ENCODE results near the gene MIOS.
A peak's percentile ranks its signal among the peaks of the same experiment; 100 is the strongest.
"Not testable (repeated sequence)": the region's sequence is repeated elsewhere in the genome, so short reads cannot be mapped to it uniquely, and the experiment has no call there.

Gene MIOS

DNA sequence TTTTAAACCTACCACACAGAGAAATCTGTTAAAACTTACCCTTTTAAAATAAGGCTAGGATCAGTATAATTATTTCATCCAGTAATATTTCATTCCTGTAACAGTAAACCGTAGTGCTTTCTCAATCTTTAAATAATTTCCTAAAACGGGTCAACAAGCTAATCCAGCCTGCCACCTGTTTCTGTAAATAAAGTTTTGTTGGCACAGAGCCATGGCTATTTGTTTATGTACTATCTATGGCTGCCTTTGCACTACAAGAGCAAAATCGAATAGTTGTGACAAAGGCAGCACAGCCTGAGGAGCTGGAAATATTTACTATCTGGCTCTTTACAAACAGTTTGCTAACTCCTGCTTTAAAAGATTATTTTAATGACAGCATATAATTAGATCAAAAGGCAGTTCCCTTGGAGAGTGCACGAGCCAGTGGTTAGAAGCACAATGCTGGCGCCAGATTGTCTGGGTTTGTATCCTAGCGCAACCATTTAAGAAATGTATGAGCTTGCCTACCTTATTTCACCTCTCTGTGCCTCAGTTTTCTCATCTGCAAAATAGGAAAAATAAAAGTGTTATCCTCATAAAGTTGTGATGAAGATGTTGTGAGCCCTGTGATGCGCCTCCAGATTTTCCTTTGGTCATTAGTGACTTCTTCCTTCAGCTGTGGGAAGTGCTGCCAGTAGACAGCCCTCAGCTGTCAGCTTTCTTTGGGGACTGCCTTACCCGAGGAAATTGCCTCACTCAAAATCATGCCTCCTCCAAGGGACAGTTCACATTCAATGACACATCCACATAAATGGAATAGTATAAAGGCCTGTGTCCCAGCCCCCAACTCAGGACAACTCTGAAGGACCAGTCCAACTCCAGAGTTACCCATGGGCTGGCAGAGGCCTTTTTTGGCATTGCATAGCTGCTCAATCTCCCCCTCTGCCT lies 11.8 kb upstream of the MIOS start:
- no peak for DNase-seq

DNA sequence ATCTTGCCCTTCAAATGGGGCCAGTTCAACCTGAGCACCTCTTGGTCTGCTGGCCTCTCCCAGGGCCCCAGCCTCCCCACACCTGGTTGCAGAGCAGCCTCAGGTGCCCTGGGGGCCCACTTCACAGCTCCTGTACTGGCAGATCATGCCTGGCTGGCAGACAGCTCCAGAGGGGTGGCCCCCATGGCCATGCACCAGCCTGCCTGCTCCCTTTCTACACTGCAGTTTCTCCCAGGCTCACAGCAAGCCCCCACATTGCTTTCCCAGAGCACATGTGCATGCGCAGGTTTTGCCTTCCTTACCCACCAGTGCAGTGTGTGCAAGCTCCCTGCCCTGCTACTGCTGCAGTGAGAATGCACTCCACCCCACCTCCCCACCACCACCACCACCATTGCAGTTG lies 9.8 kb upstream of the MIOS start:
- no peak for DNase-seq

DNA sequence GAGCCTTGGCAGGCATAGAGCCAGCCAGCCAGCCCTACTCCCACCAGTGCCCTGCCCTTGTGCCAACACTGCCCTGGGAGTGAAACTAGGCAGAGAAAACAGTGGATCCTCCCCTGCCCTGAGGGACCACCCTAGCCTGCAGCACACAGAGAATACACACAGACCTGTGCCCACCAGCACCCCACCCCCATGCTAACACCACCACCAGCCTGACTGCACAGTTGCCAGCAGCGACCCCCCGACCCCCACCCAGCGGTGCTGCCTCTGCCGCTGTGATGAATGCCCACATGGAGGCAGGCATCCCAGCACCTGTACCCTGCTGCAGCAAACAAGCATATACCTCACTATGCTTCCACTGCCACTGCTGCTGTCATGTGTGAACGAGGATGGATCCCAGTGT lies 9.4 kb upstream of the MIOS start:
- DNase-seq = no peak

DNA sequence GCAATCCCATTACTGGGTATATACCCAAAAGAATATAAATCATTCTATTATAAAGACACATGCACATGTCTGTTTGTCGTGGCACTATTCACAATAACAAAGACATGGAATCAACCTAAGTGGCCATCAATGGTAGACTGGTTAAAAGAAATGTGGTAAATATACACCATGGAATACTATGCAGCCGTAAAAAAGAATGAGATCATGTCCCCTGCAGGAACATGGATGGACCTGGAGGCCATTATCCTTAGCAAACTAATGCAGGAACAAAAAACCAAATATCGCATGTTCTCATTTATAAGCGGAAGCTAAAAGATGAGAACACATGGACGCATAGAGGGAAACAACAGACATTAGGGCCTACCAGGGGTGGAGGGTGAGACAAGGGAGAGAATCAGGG lies 5.1 kb upstream of the MIOS start:
- not testable (repeated sequence) for DNase-seq

DNA sequence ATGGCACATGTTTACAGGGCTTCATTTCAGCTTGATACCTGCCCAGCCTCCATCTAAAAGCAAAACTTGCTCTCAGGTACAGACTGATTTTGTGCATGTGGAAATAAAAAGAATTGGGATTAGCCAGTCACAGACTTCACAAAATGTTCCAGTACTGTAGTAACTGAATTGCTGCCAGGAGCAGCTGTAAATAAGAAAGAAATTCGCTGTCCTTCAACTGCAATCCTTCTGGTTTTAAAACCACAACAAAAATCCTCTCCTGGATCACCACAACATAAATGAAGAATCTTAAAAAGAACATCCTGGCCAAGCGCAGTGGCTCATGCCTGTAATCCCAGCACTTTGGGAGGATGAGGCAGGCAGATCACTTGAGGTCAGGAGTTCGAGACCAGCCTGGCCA lies 3.9 kb upstream of the MIOS start:
- DNase-seq = no peak

DNA sequence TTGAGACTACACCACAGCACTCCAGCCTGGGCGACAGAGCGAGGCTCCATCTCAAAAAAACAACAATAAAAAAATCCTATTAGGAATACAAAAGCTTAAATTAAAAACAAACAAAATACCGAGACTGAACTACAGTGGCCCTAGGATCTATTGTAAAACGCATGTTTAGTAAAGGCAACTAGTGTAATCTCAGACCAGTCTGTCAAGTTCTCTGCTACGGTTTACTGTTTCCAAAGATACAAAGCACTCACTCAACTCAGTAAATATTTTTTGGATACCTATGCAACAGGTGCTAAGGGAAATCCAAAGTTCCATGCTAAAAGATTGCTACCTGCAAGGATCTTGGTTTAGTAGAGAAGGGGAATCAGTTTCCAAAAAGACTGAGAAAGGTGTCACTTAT lies 3.4 kb upstream of the MIOS start:
- no peak for DNase-seq

DNA sequence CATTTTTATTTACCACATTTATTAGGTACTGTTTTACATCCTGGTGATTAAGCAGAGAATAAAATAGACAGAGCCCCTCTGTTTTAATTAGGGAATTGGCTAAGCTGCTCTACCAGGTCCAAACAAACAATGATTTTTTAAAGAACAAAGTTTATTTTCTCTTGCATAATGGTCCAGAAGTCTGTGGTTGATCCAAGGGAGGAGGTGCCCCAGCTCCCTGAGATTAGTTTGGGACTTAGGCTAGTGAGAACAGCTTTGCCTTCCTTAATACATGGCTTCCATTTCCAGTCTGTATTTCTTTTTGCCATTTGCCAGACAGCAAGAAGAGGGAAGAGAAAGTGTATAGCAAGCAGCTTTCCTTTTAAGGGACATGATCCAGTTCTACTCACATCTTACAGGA lies 2.9 kb upstream of the MIOS start:
- no peak for DNase-seq

DNA sequence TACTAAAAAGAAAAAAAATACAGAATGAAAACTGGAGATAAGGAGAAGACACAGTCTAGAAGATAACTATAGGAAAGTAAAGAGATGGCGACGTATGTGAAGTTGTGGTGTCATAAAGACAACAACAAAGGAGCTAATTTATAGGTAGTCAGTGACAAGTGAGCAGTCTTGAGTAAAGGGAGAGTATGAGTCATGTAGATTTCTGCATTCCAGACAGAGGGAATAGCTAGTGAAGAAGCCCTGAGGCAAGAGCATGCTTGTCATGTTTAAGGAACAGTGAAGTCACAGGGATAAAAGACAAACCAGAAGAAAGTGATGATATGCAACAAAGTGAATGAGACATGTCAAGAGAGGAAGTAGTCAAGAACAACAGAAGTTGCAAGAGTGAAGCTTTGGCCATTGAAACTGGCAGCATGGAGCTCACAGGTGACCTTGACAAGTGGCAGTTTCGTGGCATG lies 2.3 kb upstream of the MIOS start:
- no peak for DNase-seq

DNA sequence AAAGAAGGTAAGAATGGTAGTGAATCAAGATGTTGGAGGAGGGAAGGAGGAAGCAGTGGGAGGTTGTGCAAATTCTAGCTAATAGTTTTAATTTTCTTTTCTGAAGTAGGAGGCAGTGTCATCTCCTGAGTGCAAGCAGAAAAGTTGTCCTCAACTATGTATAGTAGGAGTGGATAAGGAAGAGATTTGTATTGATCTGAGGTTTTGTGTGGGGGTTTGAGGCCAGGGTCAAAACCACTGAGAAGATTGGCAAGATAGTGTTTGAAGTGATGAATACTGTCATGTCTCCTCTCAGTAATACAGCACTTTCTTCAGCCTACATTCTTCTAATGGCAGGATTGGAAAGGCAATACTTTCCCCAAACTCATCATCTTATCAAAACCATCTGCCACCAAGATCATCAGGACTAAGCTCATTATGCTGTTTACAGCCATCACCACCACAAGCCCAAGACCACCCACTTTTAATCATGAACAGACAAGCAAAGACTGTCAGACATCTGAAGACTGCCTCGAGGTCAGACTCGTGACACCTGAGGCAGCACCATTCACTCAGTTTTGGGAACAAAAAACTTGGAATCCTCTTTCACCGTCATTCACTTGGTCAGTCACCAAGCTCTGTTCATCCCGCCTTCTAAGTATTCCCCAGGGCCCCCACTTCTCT lies 1.5 kb upstream of the MIOS start:
- DNase-seq = no peak

DNA sequence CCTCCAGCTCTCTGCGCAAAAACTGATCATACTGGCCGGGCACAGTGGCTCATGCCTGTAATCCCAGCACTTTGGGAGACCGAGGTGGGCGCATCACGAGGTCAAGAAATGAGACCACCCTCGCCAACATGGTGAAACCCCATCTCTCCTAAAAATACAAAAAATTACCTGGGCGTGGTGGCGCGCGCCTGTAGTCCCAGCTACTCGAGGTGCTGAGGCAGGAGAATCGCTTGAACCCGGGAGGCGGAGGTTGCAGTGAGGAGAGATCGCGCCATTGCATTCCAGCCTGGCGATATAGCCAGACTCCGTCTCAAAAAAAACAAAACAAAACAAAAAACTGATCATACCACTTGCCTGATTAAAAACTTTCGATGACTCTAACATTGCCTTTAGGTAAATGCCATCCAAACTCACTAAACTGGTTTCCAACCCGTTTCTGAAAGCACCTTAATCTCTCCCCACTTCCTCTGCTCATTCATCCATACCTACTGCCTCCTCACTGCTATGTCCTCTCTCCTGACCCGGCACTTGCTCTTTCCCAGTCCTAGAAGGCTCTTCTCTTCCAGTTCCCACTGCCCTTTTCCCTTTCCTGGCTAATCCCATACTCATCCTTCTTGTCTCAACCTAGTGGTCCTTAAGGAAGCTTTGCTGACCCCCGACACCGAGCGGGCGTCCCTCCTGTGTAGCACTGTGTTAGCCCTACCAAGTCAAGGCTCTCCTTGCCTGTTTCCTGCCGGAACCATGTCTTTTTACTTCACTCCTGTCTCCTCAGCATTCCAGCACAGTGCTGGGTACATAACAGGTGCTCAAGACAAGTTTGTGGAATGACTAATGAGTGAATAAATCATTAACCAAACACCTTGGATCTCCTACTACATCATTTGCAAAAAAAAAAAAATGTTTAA lies 686 bp upstream of the MIOS start:
- DNase-seq = no peak

DNA sequence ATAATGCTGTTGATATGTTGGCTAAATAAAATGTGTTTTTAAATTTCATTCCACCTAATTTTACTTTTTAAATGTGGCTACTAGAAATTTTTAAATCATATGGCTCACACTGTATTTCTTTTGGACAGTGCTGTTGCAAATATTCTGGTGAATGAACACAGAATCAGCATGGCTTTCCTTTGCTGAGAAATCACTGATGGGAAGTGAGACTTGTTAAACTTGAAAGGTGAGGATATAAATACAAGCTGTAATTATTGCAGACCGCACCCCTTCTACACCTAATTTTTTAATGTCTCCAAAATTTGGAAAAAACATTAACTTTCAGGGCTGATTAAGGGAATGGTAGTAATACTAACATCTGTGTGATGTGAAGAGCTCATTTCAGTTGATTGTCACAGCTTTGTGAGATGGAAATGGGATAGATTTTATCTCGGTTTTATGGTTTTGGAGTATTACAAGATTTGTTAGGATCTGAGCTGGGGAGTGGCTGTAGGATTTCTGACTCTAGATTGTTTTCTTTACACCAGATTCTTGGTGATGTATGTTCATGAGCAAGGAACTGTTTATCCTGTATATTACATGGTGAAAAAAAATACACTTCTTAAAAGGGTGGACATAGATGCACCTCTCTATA lies 1.3 kb downstream of the MIOS start:
- DNase-seq = no peak

DNA sequence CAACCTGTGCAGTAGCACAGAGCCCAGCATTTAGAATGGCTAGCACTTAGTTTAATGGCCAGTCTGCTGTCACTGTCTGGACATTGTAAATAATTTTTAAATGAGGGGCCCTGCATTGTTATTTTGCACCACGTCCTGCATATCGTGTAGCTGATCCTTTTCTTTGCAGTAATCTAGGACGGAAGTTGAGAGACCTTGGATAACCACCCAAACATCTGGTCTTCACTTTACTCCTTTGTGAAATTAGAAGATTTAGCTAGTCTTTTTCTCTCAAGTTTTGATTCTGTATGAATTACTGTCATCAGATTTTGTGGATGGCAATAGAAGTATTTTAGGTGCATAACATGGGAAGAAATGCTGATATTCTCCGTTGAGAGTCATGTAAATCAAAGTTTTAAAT lies 1.9 kb downstream of the MIOS start:
- DNase-seq = no peak

DNA sequence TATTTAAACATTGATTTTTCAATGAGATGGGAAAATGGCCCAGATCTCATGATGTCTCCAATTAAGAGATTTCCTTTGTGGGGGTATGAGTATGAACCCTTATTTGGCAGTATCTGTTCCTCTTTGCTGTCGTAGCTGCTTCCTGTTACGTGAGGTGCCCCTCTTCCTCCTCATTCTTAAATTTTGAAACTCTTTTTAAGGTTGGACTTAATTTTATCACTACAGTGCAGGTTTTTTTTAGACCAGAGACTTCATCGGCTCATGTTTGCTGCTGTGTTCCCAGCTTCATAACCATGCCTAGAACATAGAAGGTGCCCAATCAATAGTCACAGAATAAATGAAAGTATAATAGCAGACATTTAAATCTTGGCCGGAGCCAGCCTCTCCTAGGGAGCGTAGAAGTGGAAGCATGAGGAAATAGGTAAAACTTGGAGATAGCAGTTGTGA lies 2.4 kb downstream of the MIOS start:
- DNase-seq = peak; percentile 53

DNA sequence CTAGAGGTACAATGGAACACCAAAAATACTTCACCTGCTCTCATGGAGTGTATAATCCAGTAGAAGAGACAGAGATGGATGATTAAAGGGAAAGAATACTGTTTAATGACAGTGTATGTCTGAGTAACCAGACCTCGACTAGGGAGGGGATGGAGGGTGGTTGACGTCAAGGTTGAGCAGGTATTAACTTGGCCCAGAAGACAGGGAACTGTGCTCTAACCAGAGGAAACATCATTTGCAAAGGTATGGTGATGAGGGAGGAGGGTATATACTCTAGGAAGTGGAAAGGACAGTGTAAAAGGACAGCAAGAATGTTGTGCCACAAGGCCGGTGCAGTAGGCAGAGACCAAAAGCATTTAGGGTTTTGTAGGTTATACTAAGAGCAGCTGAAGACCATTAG lies 2.9 kb downstream of the MIOS start:
- DNase-seq = no peak

DNA sequence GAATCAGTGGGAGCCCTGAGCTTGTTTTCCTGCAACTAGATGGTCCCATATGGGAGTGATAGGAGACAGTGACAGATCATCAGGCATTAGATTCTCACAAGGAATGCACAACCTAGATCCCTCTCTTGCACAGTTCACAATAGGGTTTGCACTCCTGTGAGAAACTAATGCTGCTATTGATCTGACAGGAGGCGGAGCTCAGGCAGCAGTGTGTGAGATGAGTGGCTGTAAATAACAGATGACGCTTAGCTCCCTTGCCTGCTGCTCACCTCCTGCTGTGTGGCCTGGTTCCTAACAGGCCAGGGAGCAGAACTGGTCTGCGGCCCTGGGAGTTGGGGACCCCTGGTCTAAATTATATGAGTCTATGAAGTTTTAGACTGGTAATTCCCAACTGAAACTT lies 3.9 kb downstream of the MIOS start:
- no peak for DNase-seq

DNA sequence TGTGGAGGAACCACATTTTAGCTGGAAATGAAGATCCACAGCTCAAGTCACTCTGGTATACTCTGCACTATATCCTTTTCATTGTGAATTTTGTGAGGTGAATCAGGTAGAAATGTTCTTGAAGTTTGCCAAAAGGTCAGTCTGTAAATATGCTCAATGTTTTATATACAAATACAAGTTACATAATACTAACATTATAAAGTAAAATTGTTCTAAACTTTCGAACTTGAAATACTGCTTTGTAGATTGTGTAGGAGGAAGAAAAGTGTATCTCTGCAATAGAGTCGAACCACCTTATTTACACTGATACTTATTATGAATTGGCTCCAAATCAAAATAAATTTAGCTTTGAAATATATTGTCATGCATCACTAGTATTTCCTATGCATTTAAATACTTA lies 7.0 kb downstream of the MIOS start:
- no peak for DNase-seq

DNA sequence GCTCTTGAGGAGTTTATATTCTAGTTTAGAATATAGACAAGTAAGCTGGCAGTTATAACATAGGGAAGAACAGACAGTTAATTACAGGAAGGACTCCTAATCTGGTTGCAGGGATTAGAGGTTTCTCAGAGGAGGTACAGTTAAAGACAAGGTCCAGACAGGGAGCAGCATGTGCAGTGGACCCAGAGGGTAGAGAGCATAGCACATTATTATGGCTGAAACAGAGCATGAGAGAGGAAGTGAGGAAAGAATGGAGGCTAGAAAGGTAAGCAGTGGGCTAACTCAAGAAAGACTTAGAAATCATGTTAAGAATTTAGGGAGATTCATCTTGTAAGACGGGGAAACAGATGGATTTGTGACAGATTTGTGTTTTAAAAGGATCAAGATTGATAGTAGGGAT lies 9.7 kb downstream of the MIOS start:
- no peak for DNase-seq

DNA sequence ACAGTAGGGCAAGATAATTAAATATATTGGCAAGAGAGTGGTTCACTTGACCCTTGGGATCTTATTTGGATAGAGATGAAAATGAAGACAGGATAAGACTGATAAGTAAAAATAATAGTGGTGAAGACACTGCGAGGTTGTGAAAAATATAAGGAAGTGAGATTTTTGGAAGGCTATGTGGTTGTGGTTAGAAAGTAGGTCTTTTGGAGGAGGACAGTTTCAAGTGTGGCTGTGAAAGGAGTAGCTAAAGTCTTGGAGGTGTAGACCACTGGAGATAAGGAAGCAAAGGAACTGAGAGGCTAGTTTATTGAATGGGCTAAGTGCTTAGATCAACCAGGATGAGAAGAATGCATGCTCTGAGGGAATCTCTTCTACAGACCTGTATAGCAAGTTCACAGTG lies 11.2 kb downstream of the MIOS start:
- no peak for DNase-seq

DNA sequence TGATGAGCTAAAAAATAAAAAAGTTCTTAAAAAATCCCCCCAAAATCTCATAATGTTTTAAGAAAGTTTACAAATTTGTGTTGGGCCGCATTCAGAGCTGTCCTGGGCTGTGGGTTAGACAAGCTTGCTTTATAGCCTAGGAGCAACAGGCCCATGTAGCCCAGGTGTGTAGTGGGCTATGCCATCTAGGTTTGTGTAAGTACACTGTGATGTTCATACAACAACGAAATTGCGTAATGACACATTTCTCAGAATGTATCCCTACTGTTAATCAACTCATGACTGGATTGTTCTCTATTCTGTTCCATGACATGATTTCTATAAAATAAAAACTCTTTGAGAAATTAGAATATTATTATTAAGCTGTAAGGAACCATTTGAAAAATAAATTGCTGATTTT lies 13.0 kb downstream of the MIOS start:
- no peak for DNase-seq

DNA sequence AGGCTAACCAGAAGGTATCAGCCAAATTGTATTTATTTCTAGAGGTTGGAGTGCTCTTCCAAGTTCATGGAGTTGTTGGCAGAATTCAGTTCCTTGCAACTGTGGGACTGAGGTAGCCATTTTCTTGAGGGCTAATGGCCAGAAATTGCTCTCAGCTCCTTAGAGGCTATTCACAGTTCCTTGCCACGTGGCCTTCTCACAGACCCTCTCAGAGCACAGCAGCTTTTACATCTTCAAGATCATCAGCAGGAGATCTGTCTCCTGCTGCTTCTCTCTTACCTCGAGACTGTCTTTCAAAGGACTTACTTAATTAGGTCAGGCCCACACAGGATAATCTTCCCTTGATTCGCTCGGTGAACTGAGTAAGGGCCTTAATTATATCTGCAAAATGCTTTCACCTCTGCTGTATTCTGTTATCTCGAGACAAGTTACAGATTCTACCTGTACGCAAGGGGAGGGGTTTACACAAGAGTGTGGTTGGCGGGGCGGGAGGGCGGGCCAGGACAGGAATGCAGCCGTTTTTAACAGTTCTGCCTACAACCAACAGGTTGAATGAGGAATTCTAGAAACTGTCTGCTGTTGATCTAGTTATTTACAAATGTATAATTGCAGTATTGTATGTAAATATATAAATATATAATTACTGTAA lies 15.0 kb downstream of the MIOS start:
- DNase-seq = no peak

DNA sequence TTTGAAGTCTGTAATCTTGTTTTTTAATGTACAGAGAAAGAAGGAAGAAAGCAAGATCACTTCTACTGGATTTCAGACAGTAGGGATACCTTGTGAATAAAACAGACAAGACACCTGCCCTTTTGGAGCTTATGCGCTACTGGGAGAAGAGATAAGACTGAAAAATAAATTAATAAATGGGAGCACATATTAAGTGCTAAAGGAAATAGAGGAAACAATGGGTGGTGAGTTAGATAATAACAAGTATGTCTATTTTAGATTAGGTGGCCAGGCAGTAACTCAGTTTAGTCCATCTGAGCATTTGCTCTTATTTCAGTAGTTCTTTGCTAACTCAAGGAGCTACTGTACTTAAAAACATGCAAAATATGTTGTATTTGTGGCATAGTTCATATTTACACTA lies 15.9 kb downstream of the MIOS start:
- DNase-seq = no peak

DNA sequence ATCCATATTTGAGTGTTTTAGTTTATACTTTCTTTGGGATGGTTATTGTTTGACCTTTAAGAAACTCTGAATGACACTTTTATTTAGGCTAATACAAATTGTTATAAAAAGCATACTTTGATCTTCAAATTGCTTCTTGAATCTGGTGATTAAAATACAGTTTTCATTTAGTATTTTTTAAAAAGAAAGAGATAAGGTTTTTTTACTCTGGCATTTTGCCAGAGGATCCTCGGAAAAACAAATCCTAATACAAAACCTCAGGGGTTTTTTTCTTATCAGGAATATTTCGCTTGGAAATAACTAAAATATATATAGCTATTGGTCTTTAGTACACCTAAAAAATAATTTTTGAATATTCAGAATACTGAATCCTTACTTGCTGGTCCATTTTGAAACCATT lies 17.0 kb downstream of the MIOS start:
- no peak for DNase-seq

Data from CD4-positive, alpha-beta T cell treated with Interleukin-10 for 1 hour (primary cell).